NCI-H774 (cell line): ENCODE results near the gene UQCC2.

Experiments
- DNase-seq: peaks from one replicate; lab custom pipeline; 2025; lab: John Stamatoyannopoulos, UW

Gene UQCC2

GRCh38 chr6:33725222-33725621 lies 13.7 kb upstream of the UQCC2 start:
- DNase-seq: no peak

- DNase-seq: no peak
Measured at GRCh38 chr6:33724102-33725023, 12.9 kb upstream of the UQCC2 start.

GRCh38 chr6:33723371-33724085 lies 12.0 kb upstream of the UQCC2 start:
- no peak for DNase-seq

- no peak for DNase-seq
Measured at GRCh38 chr6:33722103-33722623, 10.7 kb upstream of the UQCC2 start.

GRCh38 chr6:33721508-33721907 lies 10.0 kb upstream of the UQCC2 start:
- DNase-seq: no peak

GRCh38 chr6:33720998-33721397 lies 9.5 kb upstream of the UQCC2 start:
- DNase-seq: peak; percentile 55

- DNase-seq: peak; percentile 50
Measured at GRCh38 chr6:33719326-33719987, 8.0 kb upstream of the UQCC2 start.

- no peak for DNase-seq
Measured at GRCh38 chr6:33718713-33719112, 7.2 kb upstream of the UQCC2 start.

- no peak for DNase-seq
Measured at GRCh38 chr6:33717934-33718455, 6.5 kb upstream of the UQCC2 start.

GRCh38 chr6:33716890-33717632 lies 5.6 kb upstream of the UQCC2 start:
- no peak for DNase-seq

- DNase-seq: peak; percentile 84
Measured at GRCh38 chr6:33716379-33716778, 4.9 kb upstream of the UQCC2 start.

GRCh38 chr6:33714385-33715040 lies 3.0 kb upstream of the UQCC2 start:
- no peak for DNase-seq

GRCh38 chr6:33713786-33714185 lies 2.3 kb upstream of the UQCC2 start:
- no peak for DNase-seq

- no peak for DNase-seq
Measured at GRCh38 chr6:33712914-33713313, 1.4 kb upstream of the UQCC2 start.

- DNase-seq: peak; percentile 34
Measured at GRCh38 chr6:33710296-33711121, 991 bp downstream of the UQCC2 start.

- DNase-seq: no peak
Measured at GRCh38 chr6:33709605-33710295, 1.8 kb downstream of the UQCC2 start.

GRCh38 chr6:33708516-33709204 lies 2.8 kb downstream of the UQCC2 start:
- no peak for DNase-seq

- no peak for DNase-seq
Measured at GRCh38 chr6:33707771-33708170, 3.7 kb downstream of the UQCC2 start.
